ENCODE data around the gene TNS4. TPM values are rescaled to one million over a fixed set of nuclear protein-coding genes. Genes with fewer than 3 reads are reported as not detected.
"Not testable (repeated sequence)": the region's sequence is repeated elsewhere in the genome, so short reads cannot be mapped to it uniquely, and the experiment has no call there.

The TNS4 gene, protein sequence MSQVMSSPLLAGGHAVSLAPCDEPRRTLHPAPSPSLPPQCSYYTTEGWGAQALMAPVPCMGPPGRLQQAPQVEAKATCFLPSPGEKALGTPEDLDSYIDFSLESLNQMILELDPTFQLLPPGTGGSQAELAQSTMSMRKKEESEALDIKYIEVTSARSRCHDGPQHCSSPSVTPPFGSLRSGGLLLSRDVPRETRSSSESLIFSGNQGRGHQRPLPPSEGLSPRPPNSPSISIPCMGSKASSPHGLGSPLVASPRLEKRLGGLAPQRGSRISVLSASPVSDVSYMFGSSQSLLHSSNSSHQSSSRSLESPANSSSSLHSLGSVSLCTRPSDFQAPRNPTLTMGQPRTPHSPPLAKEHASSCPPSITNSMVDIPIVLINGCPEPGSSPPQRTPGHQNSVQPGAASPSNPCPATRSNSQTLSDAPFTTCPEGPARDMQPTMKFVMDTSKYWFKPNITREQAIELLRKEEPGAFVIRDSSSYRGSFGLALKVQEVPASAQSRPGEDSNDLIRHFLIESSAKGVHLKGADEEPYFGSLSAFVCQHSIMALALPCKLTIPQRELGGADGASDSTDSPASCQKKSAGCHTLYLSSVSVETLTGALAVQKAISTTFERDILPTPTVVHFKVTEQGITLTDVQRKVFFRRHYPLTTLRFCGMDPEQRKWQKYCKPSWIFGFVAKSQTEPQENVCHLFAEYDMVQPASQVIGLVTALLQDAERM
- total RNA-seq = 13.1 and 16.8 TPM in 2 replicates

DNA sequence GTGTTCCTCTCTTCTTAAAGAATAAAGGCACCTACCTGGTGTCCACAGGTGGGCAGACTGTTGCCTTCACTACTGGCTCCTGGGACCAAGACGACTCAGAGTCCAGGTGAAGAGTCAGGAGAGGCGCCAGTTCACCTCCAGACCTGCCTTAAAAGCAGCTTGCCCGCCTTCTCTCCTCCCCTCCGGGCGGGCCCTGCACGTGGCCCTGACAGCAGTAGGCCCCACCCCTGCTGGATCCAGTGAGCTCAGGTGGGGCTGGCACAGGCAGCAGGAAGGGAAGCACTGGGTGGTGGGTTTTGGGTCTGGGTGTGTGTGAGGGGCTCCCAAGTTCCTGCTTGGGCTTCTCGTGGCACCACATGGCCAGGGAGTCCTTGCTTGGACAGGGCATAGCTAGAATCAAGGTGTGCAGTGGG, at the start of gene TNS4:
Gene TNS4 (minus strand): TSS at position 125 of the 413 bp plus-strand sequence. CDS start 5,198 bp downstream, outside the sequence.
- Mint-ChIP-seq H3K4me3 (no peak within 1 kb of the TSS), H3K4me1 (peaks cover 22% of the 10 kb centered on the region), H3K27me3 (no peaks in the 10 kb centered on the region), H3K9me3 (no peaks in the 10 kb centered on the region), H3K27ac (no peak within 1 kb of the TSS), H3K36me3 (ENCODE audit: low read depth) (peaks cover 4% of the 10 kb centered on the region)
- intact Hi-C loops (cut with micrococcal nuclease) = no loop called here
- peak; percentile 53 for DNase-seq

DNA sequence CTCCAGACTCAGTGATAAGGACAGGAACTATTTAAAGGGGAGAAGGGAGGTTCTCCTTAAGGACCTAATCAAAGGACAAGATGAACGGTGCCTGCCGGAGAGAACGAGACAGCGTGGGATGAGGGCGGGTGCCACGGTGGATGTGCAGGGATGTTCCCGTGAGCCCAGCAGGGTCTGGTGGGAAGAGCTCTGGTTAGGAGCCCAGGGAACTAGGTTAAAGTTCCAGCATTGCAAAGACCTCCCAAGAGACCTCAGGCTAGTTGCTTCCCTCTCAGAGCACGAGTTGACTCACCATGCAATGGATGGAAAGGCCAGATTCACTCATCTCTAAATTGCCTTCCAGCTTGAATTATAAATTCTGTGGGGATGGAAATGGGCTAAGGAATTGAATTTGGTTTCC, 49.2 kb upstream of the TNS4 start:
- intact Hi-C loops (cut with micrococcal nuclease) = no loop called here
- Mint-ChIP-seq H3K4me3 (no peak overlapping the region), H3K36me3 (ENCODE audit: low read depth) (peaks cover 53% of the 10 kb centered on the region), H3K9me3 (no peaks in the 10 kb centered on the region), H3K27ac (peak overlapping the region; percentile 7), H3K4me1 (peaks cover 87% of the 10 kb centered on the region), H3K27me3 (no peaks in the 10 kb centered on the region)
- DNase-seq = no peak

DNA sequence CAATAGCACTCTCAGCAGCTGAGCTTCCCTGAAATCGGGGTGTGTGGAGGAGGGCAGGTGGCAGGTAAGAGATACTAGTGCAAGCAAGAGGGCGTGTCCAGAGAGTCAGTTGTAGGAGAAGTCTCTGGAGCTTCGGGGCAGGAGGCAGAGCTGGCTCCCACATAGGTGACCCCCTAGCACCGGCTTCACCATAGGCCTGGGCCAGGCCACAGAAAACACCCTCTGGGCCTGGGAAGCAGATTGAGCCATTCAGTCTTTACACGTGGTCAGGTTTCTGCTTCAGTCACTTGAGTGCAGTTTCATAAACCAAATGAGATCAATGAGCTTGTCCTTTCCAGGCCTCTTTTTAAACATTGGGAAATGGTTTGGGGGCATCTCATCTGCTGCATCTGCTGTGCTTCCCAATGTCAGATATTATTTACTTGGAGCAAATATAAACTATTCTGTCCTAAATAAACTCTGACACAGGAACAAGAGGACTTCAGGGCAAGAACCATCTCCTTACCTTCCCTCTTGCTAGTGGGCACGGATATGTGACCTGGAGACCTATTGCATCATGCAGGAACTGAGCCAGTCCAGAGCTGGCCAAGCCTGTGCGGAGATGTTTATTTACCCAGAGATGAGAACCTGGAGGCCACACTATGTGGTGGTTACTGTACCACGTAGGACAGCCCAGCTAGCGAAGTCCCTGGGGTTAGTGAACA, 47.7 kb upstream of the TNS4 start:
- Mint-ChIP-seq H3K36me3 (ENCODE audit: low read depth) (peaks cover 43% of the 10 kb centered on the region), H3K4me1 (peaks cover 78% of the 10 kb centered on the region), H3K4me3 (peak overlapping the region; percentile 3), H3K27me3 (no peaks in the 10 kb centered on the region), H3K27ac (peak overlapping the region; percentile 74), H3K9me3 (no peaks in the 10 kb centered on the region)
- intact Hi-C loops (cut with micrococcal nuclease) = no loop called here
- DNase-seq = peak; percentile 68

DNA sequence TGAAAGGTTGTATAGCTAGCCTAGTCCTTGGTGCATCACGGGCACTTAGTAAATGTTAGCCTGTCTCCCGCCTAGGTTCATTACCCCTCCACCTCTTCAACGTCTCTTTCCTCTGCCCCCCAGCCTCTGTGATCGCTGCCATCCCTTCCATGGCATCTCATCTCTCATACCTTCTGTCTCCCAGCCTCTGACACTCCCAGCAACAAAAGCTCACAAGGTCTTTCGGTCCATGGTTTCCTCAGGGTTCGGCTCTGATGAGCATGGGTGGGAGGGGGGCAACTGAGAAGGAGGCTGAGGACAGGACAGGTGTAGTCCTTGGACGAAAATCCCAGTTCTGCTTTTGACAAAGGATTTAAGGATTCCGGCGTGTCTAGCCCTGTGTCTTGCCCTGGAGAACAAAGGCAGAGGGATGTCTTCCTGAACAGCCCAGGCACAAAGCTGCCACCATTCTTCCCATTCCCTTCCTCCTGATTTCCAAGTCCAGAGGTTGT, 47.1 kb upstream of the TNS4 start:
- peak overlapping the region; percentile 3 for H3K4me3 Mint-ChIP-seq
- H3K4me1 Mint-ChIP-seq = peaks cover 74% of the 10 kb centered on the region
- no peak for DNase-seq

DNA sequence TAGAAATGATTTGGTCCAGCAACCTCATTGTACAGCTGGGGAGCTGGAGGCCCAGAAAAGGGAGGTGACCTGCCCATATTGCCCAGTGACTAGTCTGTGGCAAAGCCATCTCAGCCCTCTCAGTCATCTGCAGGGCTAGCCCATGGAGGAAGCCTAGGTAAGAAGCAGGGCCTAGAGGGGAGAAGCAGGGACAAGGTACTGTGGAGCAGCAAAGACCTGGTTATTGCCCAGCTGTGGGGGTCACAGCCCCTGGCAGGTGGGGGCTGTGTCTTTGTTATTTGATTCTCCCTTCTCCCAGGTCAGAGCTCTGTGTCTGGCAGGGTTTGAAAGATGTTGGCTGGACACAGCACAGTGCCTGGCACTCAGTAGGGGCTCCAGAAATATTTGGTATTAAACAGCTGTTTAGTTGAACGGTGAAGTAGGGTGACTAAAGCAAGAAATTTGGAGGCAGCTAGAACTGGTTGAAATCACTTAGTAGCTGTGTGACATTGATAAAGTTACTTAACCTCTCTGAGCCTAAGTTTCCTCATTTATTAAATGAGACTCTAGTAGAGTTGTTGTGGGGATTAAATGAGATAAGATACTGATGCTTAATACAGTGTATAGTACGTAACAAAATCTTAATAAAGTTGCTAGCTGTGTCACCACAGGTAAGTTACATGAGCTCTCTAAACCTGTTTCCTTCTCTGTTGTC, 46.5 kb upstream of the TNS4 start:
- H3K4me1 Mint-ChIP-seq = peaks cover 74% of the 10 kb centered on the region
- no peaks in the 10 kb centered on the region for H3K9me3 Mint-ChIP-seq
- H3K27me3 Mint-ChIP-seq = no peaks in the 10 kb centered on the region
- peak overlapping the region; percentile 13 for H3K4me3 Mint-ChIP-seq
- peak overlapping the region; percentile 74 for H3K27ac Mint-ChIP-seq
- H3K36me3 Mint-ChIP-seq (ENCODE audit: low read depth) = peaks cover 35% of the 10 kb centered on the region
- no peak for DNase-seq
- intact Hi-C loops (cut with micrococcal nuclease) = no loop called here

More for the DNA sequence above, 47.1 kb upstream of the TNS4 start:
- H3K27me3 Mint-ChIP-seq = no peaks in the 10 kb centered on the region
- intact Hi-C loops (cut with micrococcal nuclease) = no loop called here
- H3K9me3 Mint-ChIP-seq = no peaks in the 10 kb centered on the region
- H3K36me3 Mint-ChIP-seq (ENCODE audit: low read depth) = peaks cover 37% of the 10 kb centered on the region
- peak overlapping the region; percentile 74 for H3K27ac Mint-ChIP-seq

DNA sequence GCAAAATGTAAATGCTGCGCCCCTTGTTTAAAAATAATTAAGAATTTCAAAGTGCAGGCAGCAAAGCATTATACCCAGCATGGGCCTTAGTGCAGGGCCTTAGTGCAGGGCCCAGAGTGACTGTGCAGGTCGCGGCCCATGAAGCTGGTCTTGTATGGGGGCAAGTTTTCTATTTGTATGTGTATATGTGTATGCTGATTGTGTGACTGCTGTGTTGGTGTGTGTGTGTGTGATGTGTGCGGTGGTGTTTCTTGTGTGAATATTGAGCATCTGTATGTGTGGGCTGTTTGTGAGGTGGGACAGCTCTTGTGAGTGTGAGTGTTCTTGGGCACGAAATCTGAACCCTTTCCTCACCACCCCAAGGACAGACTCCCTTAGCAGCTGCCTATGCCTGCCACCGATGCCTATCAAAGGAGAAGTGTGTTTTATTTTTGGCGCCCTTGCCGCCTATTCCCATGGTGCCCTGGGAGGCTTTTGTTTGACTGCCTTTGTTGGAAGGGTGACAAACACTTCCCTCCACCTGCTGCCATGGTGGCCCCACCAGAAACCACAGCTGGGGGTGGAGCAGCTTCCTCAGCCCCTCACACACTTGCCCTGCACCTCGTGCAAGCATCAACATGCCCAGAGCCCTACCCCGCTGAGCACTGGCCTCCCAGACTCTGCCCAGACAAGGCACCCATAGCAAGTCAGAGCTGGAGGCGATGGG, 45.8 kb upstream of the TNS4 start:
- DNase-seq = peak; percentile 88
- Mint-ChIP-seq H3K36me3 (ENCODE audit: low read depth) (peaks cover 28% of the 10 kb centered on the region), H3K27me3 (no peaks in the 10 kb centered on the region), H3K4me1 (peaks cover 75% of the 10 kb centered on the region), H3K9me3 (no peaks in the 10 kb centered on the region), H3K4me3 (peak overlapping the region; percentile 13), H3K27ac (peak overlapping the region; percentile 74)
- intact Hi-C loops (cut with micrococcal nuclease) = no loop called here

DNA sequence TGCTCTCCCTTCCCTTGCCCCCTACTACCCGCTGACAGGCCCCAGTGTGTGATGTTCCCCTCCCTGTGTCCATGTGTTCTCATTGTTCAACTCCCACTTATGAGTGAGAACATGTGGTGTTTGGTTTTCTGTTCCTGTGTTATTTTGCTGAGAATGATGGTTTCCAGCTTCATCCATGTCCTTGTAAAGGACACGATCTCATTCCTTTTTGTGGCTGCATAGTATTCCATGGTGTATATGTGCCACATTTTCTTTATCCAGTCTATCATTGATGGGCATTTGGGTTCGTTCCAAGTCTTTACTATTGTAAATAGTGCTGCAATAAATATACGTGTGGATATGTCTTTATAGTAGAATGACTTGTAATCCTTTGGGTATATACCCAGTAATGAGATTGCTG, 45.1 kb upstream of the TNS4 start:
- DNase-seq; intact Hi-C loops (cut with micrococcal nuclease); H3K27me3 Mint-ChIP-seq; H3K9me3 Mint-ChIP-seq; H3K4me3 Mint-ChIP-seq: not testable (repeated sequence)
- Mint-ChIP-seq H3K36me3 (ENCODE audit: low read depth) (peaks cover 21% of the 10 kb centered on the region), H3K27ac (peak overlapping the region; percentile 74), H3K4me1 (peaks cover 76% of the 10 kb centered on the region)

DNA sequence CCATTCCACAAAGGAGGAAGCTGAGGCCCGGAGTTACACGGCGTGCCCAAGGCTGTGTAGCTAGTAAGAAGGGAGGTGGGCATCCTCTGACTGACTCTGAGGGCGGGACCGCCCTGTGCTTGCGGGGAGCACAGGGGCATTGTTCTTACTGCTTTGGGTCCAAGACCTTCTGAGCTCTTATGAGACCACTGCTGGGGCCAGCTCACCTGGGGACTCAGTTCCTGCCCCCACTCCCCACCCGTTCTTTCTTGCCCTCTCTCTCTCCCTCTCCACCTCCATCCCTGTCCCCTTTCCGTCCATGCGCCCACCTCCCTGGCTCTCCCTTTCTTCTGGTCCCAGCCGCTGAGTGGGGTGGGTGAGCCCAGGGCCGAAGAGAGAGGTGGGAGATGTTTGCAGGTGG, 44.2 kb upstream of the TNS4 start:
- H3K9me3 Mint-ChIP-seq = no peaks in the 10 kb centered on the region
- no peak for DNase-seq
- intact Hi-C loops (cut with micrococcal nuclease) = no loop called here

DNA sequence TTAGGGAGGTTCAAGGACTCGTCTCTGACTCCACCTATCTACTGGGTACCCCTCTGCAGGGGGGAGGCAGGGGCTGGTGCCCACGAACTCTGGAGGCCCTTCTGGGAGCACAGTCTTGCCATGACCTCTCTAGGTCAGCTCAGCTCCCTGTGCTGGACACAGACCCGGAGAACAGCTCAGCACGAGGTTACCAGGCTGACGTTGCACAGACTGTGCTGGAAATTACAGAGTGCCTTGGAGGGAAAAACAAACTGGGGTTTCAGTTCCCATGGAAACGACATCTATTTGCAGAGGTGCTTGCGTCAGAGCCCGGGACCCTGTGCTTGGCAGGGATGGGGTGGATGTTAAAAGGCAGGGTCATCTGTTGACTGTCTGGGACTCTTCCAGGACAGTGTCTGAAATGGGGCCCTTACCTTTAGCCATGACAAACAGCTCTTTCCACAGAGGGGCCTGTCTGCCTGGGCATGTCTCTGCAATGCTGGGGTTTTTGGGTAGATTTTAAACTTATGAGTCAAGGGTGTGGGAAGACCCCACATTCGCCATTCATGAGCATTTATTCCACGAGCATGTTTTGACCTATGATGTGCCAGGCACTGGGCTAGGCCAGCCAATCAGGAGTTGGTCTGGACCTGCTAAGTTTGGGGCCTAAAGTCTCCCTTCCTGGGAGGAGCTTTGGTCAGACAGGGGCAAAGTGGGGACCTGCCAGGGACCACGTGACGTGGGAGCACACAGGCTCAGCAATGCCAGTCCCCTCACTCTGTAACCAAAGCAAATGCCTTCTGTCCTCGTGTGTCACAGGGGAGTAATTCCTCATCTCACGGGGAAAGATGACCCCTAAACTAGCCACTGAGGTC, 41.4 kb upstream of the TNS4 start:
- H3K27me3 Mint-ChIP-seq = no peaks in the 10 kb centered on the region
- intact Hi-C loops (cut with micrococcal nuclease) = loop anchor here (5.0 kb wide), 1 partner anchor 1145 kb away; the partner anchor contains the start of gene EIF1
- H3K36me3 Mint-ChIP-seq (ENCODE audit: low read depth) = peaks cover 14% of the 10 kb centered on the region
- H3K9me3 Mint-ChIP-seq = no peaks in the 10 kb centered on the region
- peak overlapping the region; percentile 92 for H3K27ac Mint-ChIP-seq
- H3K4me3 Mint-ChIP-seq = peak overlapping the region; percentile 66
- DNase-seq = peak; percentile 83
- H3K4me1 Mint-ChIP-seq = peaks cover 80% of the 10 kb centered on the region

More for the DNA sequence above, 44.2 kb upstream of the TNS4 start:
- peaks cover 78% of the 10 kb centered on the region for H3K4me1 Mint-ChIP-seq
- H3K27me3 Mint-ChIP-seq = no peaks in the 10 kb centered on the region
- H3K27ac Mint-ChIP-seq = no peak overlapping the region
- H3K36me3 Mint-ChIP-seq (ENCODE audit: low read depth) = peaks cover 16% of the 10 kb centered on the region
- no peak overlapping the region for H3K4me3 Mint-ChIP-seq

DNA sequence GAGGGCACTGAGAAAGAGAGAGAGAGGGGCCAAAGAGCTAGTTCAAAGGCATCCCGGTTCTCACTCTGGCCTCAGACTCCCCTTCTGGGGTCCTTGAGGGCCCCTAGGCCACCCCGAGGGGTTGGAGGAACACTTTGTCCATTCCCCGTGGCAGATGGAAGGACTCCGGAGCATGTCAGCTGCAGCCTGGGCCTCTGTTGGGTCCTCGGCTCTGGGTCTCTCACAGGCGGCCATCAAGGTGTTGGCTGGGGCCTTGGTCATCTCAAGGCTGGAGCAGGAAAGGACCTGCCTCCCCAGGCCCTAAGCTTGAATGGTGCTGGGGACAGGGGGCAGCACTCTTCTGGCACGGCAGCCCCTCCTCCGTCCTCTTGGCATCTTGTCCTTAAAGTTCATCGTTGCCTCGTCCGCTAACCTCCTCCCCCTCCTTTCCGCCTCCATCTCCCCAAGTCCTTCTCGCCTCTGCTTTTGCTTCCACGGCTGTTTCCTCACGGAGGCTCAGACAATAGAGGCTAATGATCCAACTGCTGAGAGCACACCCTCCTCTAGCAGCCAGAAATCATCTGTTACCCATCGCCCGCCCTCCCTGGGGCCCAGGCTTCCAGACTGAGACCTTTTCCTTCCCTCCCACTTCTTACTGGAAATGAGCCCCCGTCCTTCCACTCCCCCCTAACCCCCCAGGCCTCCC, 40.6 kb upstream of the TNS4 start:
- Mint-ChIP-seq H3K4me1 (peaks cover 79% of the 10 kb centered on the region), H3K4me3 (peak overlapping the region; percentile 61), H3K27ac (peak overlapping the region; percentile 92), H3K27me3 (no peaks in the 10 kb centered on the region), H3K36me3 (ENCODE audit: low read depth) (peaks cover 14% of the 10 kb centered on the region), H3K9me3 (no peaks in the 10 kb centered on the region)
- DNase-seq = no peak
- intact Hi-C loops (cut with micrococcal nuclease) = loop anchor here (1.0 to 5.0 kb wide), 5 partner anchors 9 to 1145 kb away; partner anchors contain the start of gene EIF1

DNA sequence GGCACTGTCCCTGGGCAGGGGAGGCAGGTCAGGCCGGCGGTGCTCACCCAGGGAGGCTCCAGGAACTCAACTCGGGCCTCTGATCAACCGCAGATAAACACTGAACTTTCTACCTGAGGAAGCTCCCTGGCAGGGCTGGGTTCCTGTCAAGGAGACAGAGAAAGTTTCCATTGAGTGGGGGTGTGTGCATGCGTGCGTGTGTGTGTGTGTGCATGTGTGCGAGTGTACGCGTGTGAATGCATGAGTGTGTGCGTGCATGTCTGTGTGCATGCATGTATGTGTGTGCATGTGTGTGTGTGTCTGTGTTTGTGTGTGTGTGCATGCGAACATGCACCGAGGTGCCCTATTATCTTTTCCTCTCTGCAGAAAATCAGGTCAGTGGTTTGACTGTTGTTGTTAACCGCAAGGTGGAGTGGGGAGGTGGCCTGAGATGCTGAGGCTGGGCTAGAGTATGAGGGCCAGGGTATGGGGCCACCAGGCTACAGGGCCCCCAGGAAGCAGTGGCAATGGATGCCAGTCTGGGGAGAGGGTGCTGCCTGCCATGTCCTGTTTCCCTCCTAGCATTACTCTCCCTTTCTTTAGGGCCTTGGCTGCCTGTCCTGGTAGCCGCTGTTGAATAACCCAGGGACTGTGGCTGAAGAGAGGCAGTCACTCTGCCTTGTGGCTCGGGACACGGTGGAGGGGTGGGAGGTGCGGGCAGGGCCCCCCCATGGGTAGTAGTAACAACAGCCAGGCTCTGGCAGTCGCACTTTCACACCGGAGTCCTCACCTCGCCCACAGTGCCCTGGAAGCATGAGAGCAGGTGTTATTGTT, 39.8 kb upstream of the TNS4 start:
- peak; percentile 92 for DNase-seq
- Mint-ChIP-seq H3K27me3 (no peaks in the 10 kb centered on the region), H3K4me3 (peak overlapping the region; percentile 61)

More for the DNA sequence above, 39.8 kb upstream of the TNS4 start:
- H3K4me1 Mint-ChIP-seq = peaks cover 79% of the 10 kb centered on the region
- H3K27ac Mint-ChIP-seq = peak overlapping the region; percentile 92
- peaks cover 11% of the 10 kb centered on the region for H3K36me3 Mint-ChIP-seq (ENCODE audit: low read depth)
- intact Hi-C loops (cut with micrococcal nuclease) = loop anchor here (1.0 to 5.0 kb wide), 5 partner anchors 8 to 1146 kb away; partner anchors contain the start of gene EIF1
- H3K9me3 Mint-ChIP-seq = no peaks in the 10 kb centered on the region

Measured in activated CD4-positive, alpha-beta T cell treated with anti-CD3 and anti-CD28 coated beads, Interleukin-2, amount 10 ng/mL, durations not matched to agents 24 days and 14 days (primary cell).